Measurements from ENCODE around the gene PTPRR. TPM values are rescaled to one million over a fixed set of nuclear protein-coding genes. Genes with fewer than 3 reads are reported as not detected.

Gene PTPRR
- total and polyA plus RNA-seq, 11 donors = 0.21 to 1.0 (median 0.40) TPM; not detected in 1

- intact Hi-C loops (cut with DNase I) = loop anchor here in 2 of 10 donors (10.0 kb wide), 1 partner anchor 46 kb away; no protein-coding TSS in a partner anchor
- DNase-seq = no peak
- Histone ChIP-seq H3K36me3 (no peaks in the 10 kb centered on the region), H3K27me3 (no peaks in the 10 kb centered on the region), H3K27ac (no peak overlapping the region), H3K4me1 (peaks cover 0 to 25% (median 8%) of the 10 kb centered on the region in 12 donors), H3K9me3 (no peaks in the 10 kb centered on the region), H3K4me3 (no peak overlapping the region)
- WGBS, 4 donors = 84 to 100% (median 89%) methylated on average over 1 of the region's 1 CpG
- TF ChIP-seq POLR2A (IDR thresholded peaks at IDR 0.05) = no peak
- TF ChIP-seq, protein P1, sequence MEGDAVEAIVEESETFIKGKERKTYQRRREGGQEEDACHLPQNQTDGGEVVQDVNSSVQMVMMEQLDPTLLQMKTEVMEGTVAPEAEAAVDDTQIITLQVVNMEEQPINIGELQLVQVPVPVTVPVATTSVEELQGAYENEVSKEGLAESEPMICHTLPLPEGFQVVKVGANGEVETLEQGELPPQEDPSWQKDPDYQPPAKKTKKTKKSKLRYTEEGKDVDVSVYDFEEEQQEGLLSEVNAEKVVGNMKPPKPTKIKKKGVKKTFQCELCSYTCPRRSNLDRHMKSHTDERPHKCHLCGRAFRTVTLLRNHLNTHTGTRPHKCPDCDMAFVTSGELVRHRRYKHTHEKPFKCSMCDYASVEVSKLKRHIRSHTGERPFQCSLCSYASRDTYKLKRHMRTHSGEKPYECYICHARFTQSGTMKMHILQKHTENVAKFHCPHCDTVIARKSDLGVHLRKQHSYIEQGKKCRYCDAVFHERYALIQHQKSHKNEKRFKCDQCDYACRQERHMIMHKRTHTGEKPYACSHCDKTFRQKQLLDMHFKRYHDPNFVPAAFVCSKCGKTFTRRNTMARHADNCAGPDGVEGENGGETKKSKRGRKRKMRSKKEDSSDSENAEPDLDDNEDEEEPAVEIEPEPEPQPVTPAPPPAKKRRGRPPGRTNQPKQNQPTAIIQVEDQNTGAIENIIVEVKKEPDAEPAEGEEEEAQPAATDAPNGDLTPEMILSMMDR (IDR thresholded peaks at IDR 0.05) = no peak
- no peak for ATAC-seq
Measured at GRCh38 chr12:70640901-70641300, 279.6 kb downstream of the PTPRR start.

DNA sequence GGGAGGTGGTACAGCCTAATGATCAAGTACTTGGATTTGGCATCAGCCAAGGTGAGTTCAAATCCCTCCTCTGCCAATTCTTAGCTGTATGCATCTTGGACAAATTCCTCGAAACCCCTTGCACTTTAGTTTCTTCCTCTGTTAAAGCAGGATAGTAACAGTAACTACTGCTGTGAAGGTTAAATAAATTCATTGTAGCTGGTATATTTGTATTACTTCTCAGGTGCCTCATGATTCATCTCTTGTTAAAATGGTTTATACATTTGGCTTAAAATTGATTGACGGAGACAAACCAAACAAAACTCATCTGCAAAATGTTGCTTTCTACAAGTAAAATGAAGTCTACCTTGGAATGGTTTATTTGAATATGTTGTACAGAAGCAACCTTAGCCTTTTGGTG is 281.0 kb downstream of the PTPRR start:
- no peak for ATAC-seq
- Histone ChIP-seq H3K27me3 (no peaks in the 10 kb centered on the region), H3K36me3 (no peaks in the 10 kb centered on the region), H3K4me1 (peaks cover 0 to 14% (median 0%) of the 10 kb centered on the region in 12 donors), H3K9me3 (no peaks in the 10 kb centered on the region), H3K27ac (no peak overlapping the region), H3K4me3 (no peak overlapping the region)
- 95 to 98% (median 96%) methylated on average over 2 of the region's 2 CpGs for WGBS, 4 donors
- TF ChIP-seq POLR2A (IDR thresholded peaks at IDR 0.05) = no peak
- TF ChIP-seq, protein P1 (IDR thresholded peaks at IDR 0.05) = no peak
- intact Hi-C loops (cut with DNase I) = no loop called here
- DNase-seq = no peak

DNA sequence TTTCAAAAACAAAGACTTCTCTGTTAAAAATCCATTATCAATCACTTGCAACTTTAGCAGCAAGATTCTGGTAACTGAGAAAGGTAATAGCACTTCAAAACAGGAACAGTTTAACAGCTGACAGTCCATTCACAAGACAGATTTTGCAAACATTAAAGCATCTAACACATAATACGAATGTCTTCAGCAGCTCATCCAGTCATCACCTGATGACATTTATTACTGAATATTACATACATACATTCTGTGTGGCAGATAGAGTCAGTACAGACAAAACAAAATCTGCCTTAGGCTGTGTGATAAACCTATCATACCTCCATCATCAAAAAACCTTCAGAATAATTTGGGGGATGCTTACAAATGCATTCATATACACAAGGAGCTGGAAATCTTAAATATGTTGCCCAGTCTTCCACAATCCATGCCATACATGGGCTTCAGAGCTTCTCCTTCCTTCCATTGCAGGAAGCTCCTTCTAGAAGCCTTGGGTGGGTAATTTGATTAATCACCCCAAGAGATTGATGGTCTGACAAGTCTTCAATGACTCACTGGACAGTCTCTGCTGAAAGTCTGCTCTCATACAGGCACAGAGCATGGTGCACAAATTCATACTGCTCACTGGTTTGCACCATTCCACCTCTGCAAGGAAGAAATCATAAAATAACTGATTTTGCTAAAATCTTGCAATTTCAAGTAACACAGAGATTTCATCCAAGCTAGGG is 281.7 kb downstream of the PTPRR start:
- no peak overlapping the region for H3K27ac ChIP-seq
- ATAC-seq (no peak), DNase-seq (no peak)

More for the DNA sequence above, 281.7 kb downstream of the PTPRR start:
- intact Hi-C loops (cut with DNase I) = no loop called here
- no peak overlapping the region for H3K4me3 ChIP-seq
- WGBS, 4 donors = 76 to 88% (median 83%) methylated on average over 1 of the region's 1 CpG
- no peaks in the 10 kb centered on the region for H3K36me3 ChIP-seq
- no peaks in the 10 kb centered on the region for H3K27me3 ChIP-seq
- TF ChIP-seq, protein P1 (IDR thresholded peaks at IDR 0.05) = no peak
- TF ChIP-seq POLR2A (IDR thresholded peaks at IDR 0.05) = no peak
- H3K4me1 ChIP-seq = peaks cover 0 to 14% (median 0%) of the 10 kb centered on the region in 12 donors
- H3K9me3 ChIP-seq = no peaks in the 10 kb centered on the region

All from heart left ventricle (tissue), 16 donors.